DND-41 (cell line): ENCODE data around the gene DSCAML1.

Experiments used
- ATAC-seq: fragments of 200-7000 bp; cut with Tn5 transposase; 3 replicates; pipeline ENCODE4 v1.9.1; 2021; ENCODE audit warnings: low read depth; ENCODE audit not compliant: insufficient read depth
- DNase-seq: peaks from one replicate; pipeline ENCODE4 v3.0.0-alpha.2; 2020
- H2AFZ ChIP-seq: 2 replicates; pipeline ENCODE4 v1.6.0; 2012; ENCODE audit warnings: low read depth, low read length
- H3K27ac ChIP-seq: 2 replicates; pipeline ENCODE4 v1.5.1; 2012; ENCODE audit warnings: low read length, inconsistent platforms
- H3K27me3 ChIP-seq: fragments of 200-600 bp; sonication (generic); 2 replicates; pipeline ENCODE4 v1.6.0; 2012; ENCODE audit warnings: low read length, mild to moderate bottlenecking, inconsistent platforms; ENCODE audit not compliant: insufficient read depth, poor library complexity
- H3K36me3 ChIP-seq: 2 replicates; pipeline ENCODE4 v1.5.1; 2012; ENCODE audit warnings: low read length, inconsistent platforms; ENCODE audit not compliant: insufficient read depth
- H3K4me1 ChIP-seq: 2 replicates; pipeline ENCODE4 v1.5.1; 2012; ENCODE audit warnings: mild to moderate bottlenecking, low read length; ENCODE audit not compliant: insufficient read depth
- H3K4me2 ChIP-seq: 2 replicates; pipeline ENCODE4 v1.6.0; 2012; ENCODE audit warnings: mild to moderate bottlenecking, moderate library complexity, low read length, inconsistent platforms; ENCODE audit not compliant: insufficient read depth
- H3K4me3 ChIP-seq, 2 experiments: fragments of 200-600 bp in 1 of 2; shearing (Covaris generic) in 1 of 2; 2 replicates each; pipeline ENCODE4 v1.5.1; 2012 to 2016; ENCODE audit warnings: inconsistent platforms in 2 of 2, low read length in 2 of 2, mild to moderate bottlenecking in 2 of 2, low read depth in 1 of 2, moderate library complexity in 1 of 2
- H3K79me2 ChIP-seq: 2 replicates; pipeline ENCODE4 v1.6.0; 2012; ENCODE audit warnings: low read length, inconsistent platforms; ENCODE audit not compliant: insufficient read depth
- H3K9ac ChIP-seq: 2 replicates; pipeline ENCODE4 v1.6.0; 2012; ENCODE audit warnings: low read depth, mild to moderate bottlenecking, inconsistent platforms, low read length, moderate library complexity
- H3K9me3 ChIP-seq: 2 replicates; pipeline ENCODE4 v1.5.1; 2012; ENCODE audit warnings: low read length, moderate library complexity, mild to moderate bottlenecking, inconsistent platforms; ENCODE audit not compliant: insufficient read depth, severe bottlenecking
- H4K20me1 ChIP-seq: 2 replicates; pipeline ENCODE4 v1.6.0; 2012; ENCODE audit warnings: low read length; ENCODE audit not compliant: insufficient read depth
- EZH2 ChIP-seq: IDR thresholded peaks from 3 replicates; pipeline ENCODE4 v1.6.1; 2012; ENCODE audit warnings: borderline replicate concordance, low read depth, mild to moderate bottlenecking, moderate library complexity, low read length, inconsistent platforms; ENCODE audit not compliant: severe bottlenecking
- TF ChIP-seq, protein P1 (sequence below): IDR thresholded peaks from 2 replicates; pipeline ENCODE4 v1.5.1; 2012; ENCODE audit warnings: borderline replicate concordance, low read length, moderate library complexity, mild to moderate bottlenecking; ENCODE audit not compliant: poor library complexity, severe bottlenecking; ENCODE audit errors: extremely low read depth

DSCAML1 gene

DNA sequence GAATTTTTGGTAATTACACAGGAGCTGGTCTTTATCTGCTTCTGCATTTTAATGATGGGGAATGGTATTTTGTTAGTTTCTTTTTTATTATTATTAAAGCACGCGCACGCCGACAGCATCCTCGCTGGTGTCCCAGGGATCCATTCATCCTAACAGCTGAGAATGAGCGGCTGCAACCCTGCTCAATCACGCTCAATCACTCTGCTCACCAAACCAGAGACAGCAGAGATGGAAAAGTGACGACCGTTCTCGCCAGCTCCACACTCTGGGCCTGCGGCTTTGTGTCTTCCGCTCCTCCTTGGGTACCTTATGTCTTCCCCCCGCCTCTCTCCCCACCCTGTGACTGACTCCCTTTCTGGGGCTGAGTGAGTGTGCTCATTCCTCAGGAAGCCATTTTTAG lies 84.5 kb downstream of the DSCAML1 start:
- Histone ChIP-seq H3K27me3 (no peaks in the 10 kb centered on the region), H3K9me3 (no peaks in the 10 kb centered on the region), H2AFZ (no peak overlapping the region), H3K79me2 (no peaks in the 10 kb centered on the region), H3K4me2 (no peak overlapping the region), H3K9ac (no peak overlapping the region), H3K27ac (no peak overlapping the region), H4K20me1 (peaks cover 16% of the 10 kb centered on the region), H3K36me3 (no peaks in the 10 kb centered on the region), H3K4me1 (no peaks in the 10 kb centered on the region), H3K4me3 (no peak overlapping the region)
- DNase-seq (no peak), ATAC-seq (no peak)
- no peak for TF ChIP-seq EZH2
- TF ChIP-seq, protein P1, sequence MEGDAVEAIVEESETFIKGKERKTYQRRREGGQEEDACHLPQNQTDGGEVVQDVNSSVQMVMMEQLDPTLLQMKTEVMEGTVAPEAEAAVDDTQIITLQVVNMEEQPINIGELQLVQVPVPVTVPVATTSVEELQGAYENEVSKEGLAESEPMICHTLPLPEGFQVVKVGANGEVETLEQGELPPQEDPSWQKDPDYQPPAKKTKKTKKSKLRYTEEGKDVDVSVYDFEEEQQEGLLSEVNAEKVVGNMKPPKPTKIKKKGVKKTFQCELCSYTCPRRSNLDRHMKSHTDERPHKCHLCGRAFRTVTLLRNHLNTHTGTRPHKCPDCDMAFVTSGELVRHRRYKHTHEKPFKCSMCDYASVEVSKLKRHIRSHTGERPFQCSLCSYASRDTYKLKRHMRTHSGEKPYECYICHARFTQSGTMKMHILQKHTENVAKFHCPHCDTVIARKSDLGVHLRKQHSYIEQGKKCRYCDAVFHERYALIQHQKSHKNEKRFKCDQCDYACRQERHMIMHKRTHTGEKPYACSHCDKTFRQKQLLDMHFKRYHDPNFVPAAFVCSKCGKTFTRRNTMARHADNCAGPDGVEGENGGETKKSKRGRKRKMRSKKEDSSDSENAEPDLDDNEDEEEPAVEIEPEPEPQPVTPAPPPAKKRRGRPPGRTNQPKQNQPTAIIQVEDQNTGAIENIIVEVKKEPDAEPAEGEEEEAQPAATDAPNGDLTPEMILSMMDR = no peak

- no peaks in the 10 kb centered on the region for H3K79me2 ChIP-seq
- H3K4me1 ChIP-seq = no peaks in the 10 kb centered on the region
- no peak overlapping the region for H3K4me3 ChIP-seq
- no peaks in the 10 kb centered on the region for H3K36me3 ChIP-seq
- no peak overlapping the region for H3K9ac ChIP-seq
- H2AFZ ChIP-seq = no peak overlapping the region
- peaks cover 11% of the 10 kb centered on the region for H4K20me1 ChIP-seq
- no peak overlapping the region for H3K4me2 ChIP-seq
- no peak overlapping the region for H3K27ac ChIP-seq
- TF ChIP-seq EZH2 = no peak
- DNase-seq (no peak), ATAC-seq (no peak)
- H3K27me3 ChIP-seq = no peaks in the 10 kb centered on the region
- no peaks in the 10 kb centered on the region for H3K9me3 ChIP-seq
These were observed 85.7 kb downstream of the DSCAML1 start for GRCh38 chr11:117711331-117711730.

GRCh38 chr11:117710211-117710610 lies 86.8 kb downstream of the DSCAML1 start:
- ATAC-seq (no peak), DNase-seq (no peak)
- no peaks in the 10 kb centered on the region for H3K36me3 ChIP-seq
- no peaks in the 10 kb centered on the region for H3K9me3 ChIP-seq
- H3K27me3 ChIP-seq = no peaks in the 10 kb centered on the region
- H2AFZ ChIP-seq = no peak overlapping the region
- no peak overlapping the region for H3K4me2 ChIP-seq
- H3K27ac ChIP-seq = no peak overlapping the region
- no peak overlapping the region for H3K4me3 ChIP-seq
- H3K9ac ChIP-seq = no peak overlapping the region
- no peaks in the 10 kb centered on the region for H3K4me1 ChIP-seq
- peaks cover 11% of the 10 kb centered on the region for H4K20me1 ChIP-seq
- TF ChIP-seq, protein P1 = no peak
- no peak for TF ChIP-seq EZH2
- no peaks in the 10 kb centered on the region for H3K79me2 ChIP-seq

- Histone ChIP-seq H3K4me2 (no peak overlapping the region), H3K79me2 (no peaks in the 10 kb centered on the region), H4K20me1 (peaks cover 11% of the 10 kb centered on the region), H3K4me3 (no peak overlapping the region), H3K27me3 (no peaks in the 10 kb centered on the region), H3K36me3 (no peaks in the 10 kb centered on the region), H3K9me3 (no peaks in the 10 kb centered on the region), H3K9ac (no peak overlapping the region), H3K4me1 (peaks cover 17% of the 10 kb centered on the region), H3K27ac (no peak overlapping the region), H2AFZ (no peak overlapping the region)
- DNase-seq = no peak
- no peak for ATAC-seq
- no peak for TF ChIP-seq EZH2
These were observed 90.6 kb downstream of the DSCAML1 start for GRCh38 chr11:117706322-117706814.
